PFSK-1 (cell line): ENCODE measurements around the gene ZDHHC8.

Experiments
- FOXP2 ChIP-seq: optimal IDR thresholded peaks from 2 replicates; pipeline ENCODE3; 2011; ENCODE audit warnings: borderline replicate concordance, control low read depth, inconsistent platforms; ENCODE audit not compliant: insufficient read depth; ENCODE audit errors: extremely low read length, extremely low read depth
- POLR2AphosphoS5 ChIP-seq: IDR thresholded peaks from 2 replicates; pipeline ENCODE4 v1.6.1; 2012; ENCODE audit warnings: low read depth, mild to moderate bottlenecking, control low read depth, low read length, moderate library complexity
- REST ChIP-seq, 2 experiments: IDR thresholded peaks; 2 replicates each; pipeline versions ENCODE4 v1.6.1 to v1.8.0; 2011 to 2012; ENCODE audit warnings: low read depth in 2 of 2, low read length in 2 of 2, control low read depth in 1 of 2, inconsistent platforms in 1 of 2, mild to moderate bottlenecking in 1 of 2, moderate library complexity in 1 of 2; ENCODE audit not compliant: insufficient read depth in 1 of 2
- SIN3A ChIP-seq: IDR thresholded peaks from 2 replicates; pipeline ENCODE4 v1.6.1; 2012; ENCODE audit warnings: mild to moderate bottlenecking, low read length, moderate library complexity, borderline replicate concordance; ENCODE audit not compliant: insufficient read depth
- TAF1 ChIP-seq: IDR thresholded peaks from 2 replicates; pipeline ENCODE4 v1.6.1; 2012; ENCODE audit warnings: low read length, control low read depth, borderline replicate concordance; ENCODE audit not compliant: insufficient read depth

ZDHHC8 gene

DNA sequence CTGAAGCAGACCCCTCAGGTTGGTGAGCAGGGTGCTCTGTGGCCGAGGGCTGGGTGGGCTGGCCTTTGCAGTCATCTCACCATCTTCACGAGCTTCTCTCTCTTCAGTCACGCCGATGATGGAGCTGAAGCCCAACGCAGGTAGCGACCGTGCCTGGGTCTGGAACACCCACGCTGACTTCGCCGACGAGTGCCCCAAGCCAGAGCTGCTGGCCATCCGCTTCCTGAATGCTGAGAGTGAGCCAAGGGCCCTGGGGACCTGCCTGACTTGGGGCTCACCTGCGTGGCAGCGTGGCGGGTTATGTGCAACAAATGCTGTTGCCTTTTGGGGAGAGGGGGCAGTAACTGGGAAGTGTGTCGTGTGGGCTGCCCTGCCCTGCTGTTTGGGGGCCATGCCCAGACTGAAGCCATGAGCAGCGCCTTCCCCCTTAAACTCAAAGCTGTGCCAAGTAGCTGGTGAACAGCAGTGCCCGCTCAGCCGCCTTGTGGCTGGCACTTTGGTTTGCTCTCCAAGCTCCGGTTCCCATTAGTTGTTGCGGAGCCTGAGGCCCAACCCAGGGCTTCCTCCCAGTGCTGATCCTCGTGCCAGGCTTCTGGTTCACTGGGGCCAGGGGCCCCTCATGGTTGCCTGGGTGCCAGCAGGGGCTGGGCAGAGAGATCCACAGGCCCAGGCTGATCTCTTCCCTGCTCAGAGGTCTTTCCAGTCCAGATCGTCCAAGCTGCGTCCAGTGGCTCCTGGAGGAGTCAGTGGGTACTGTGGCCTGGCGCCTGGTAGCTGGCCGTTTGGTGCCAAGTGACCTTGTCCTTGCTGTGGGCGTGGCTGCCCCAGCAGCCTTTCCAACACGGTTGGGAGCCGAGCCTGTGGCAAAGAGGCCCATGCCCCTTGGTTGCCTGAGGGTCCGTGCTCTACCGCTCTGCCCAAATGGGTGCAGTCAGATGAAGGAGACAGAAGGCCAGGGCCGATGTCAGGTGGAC is 6.1 kb upstream of the ZDHHC8 start:
- no peak for TF ChIP-seq REST (IDR thresholded peaks at IDR 0.05; ENCODE audit: insufficient read depth in 1 of 2, low read depth in 2 of 2, low read length in 2 of 2)
- no peak for TF ChIP-seq POLR2AphosphoS5
- TF ChIP-seq SIN3A, result no peak
- TF ChIP-seq FOXP2, result no peak
- TF ChIP-seq TAF1, result no peak

- TF ChIP-seq POLR2AphosphoS5, result no peak
These were observed 5.1 kb upstream of the ZDHHC8 start for GRCh38 chr22:20126284-20127029.

DNA sequence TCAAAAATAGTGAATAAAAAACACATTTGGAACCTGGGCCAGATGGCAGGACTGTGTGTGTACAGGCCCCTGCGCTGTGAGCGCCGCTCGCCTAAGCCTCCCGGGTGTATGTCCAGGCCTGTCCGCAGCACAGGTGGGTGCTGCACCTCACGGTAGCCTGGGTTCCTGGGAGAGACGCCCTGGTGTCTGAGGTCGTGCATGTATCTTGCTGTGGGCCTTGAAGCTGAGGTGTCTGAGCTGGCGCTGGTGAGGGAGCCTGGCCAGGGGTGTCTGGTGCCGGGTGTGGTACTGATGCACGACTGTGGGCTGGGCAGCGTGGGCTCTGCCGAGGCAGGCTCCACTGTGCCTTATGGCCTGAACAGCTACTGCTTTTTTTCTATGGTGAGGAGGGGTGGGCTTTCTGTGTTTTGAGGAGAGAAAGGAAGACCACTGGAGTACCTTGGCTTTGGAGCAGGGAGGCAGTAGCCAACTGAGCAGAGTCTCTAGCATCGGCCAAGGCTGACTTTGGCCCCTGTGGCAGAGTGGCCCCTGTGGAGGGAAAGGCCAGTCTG is 4.2 kb upstream of the ZDHHC8 start:
- TF ChIP-seq REST (IDR thresholded peaks at IDR 0.05; ENCODE audit: insufficient read depth in 1 of 2, low read depth in 2 of 2, low read length in 2 of 2), result no peak
- no peak for TF ChIP-seq TAF1
- TF ChIP-seq FOXP2, result no peak
- no peak for TF ChIP-seq POLR2AphosphoS5
- no peak for TF ChIP-seq SIN3A

- TF ChIP-seq FOXP2 (no peak), SIN3A (no peak), TAF1 (no peak), REST (IDR thresholded peaks at IDR 0.05; ENCODE audit: insufficient read depth in 1 of 2, low read depth in 2 of 2, low read length in 2 of 2) (no peak), POLR2AphosphoS5 (no peak; the same call in 1 of the 2 replicates)
These were observed 3.6 kb upstream of the ZDHHC8 start for GRCh38 chr22:20127869-20128618.

GRCh38 chr22:20128619-20128901 is 3.0 kb upstream of the ZDHHC8 start:
- TF ChIP-seq POLR2AphosphoS5 (no peak), FOXP2 (no peak), SIN3A (no peak), REST (IDR thresholded peaks at IDR 0.05; ENCODE audit: insufficient read depth in 1 of 2, low read depth in 2 of 2, low read length in 2 of 2) (no peak), TAF1 (no peak)
